Measurements from ENCODE around the gene MPHOSPH6.
"Not testable (repeated sequence)": the region's sequence is repeated elsewhere in the genome, so short reads cannot be mapped to it uniquely, and the experiment has no call there.

Gene MPHOSPH6

GRCh38 chr16:82169861-82170845 is at the start of gene MPHOSPH6:
MPHOSPH6 (minus strand) TSS chr16:82170224; CDS start chr16:82170175, 49 bp downstream.
- Histone ChIP-seq H3K4me3 (ENCODE audit: low read depth in 1 of 2, low read length in 2 of 2) (peak within 1 kb of the TSS; percentile 73 to 81), H3K27ac (ENCODE audit: low read depth, low read length) (peak within 1 kb of the TSS; percentile 84), H3K27me3 (ENCODE audit: control insufficient read depth in 1 of 2, insufficient read depth in 2 of 2, low read length in 2 of 2) (no peaks in the 10 kb centered on the region), H3K36me3 (ENCODE audit: insufficient read depth, low read length) (no peaks in the 10 kb centered on the region), H3K4me1 (ENCODE audit: insufficient read depth, low read length) (peaks cover 10% of the 10 kb centered on the region), H3K9ac (ENCODE audit: low read length) (peak within 1 kb of the TSS; percentile 46), H3K9me3 (ENCODE audit: low read length) (no peaks in the 10 kb centered on the region)

- Histone ChIP-seq H3K4me3 (ENCODE audit: low read depth in 1 of 2, low read length in 2 of 2) (no peak overlapping the region), H3K4me1 (ENCODE audit: insufficient read depth, low read length) (no peaks in the 10 kb centered on the region), H3K9me3 (ENCODE audit: low read length) (no peaks in the 10 kb centered on the region), H3K27me3 (ENCODE audit: control insufficient read depth in 1 of 2, insufficient read depth in 2 of 2, low read length in 2 of 2) (no peaks in the 10 kb centered on the region), H3K27ac (ENCODE audit: low read depth, low read length) (no peak overlapping the region), H3K9ac (ENCODE audit: low read length) (no peak overlapping the region), H3K36me3 (ENCODE audit: insufficient read depth, low read length) (no peaks in the 10 kb centered on the region)
Observed at GRCh38 chr16:82219298-82219697, 49.3 kb upstream of the MPHOSPH6 start.

- not testable (repeated sequence) for H3K36me3 ChIP-seq (ENCODE audit: insufficient read depth, low read length); H3K4me1 ChIP-seq (ENCODE audit: insufficient read depth, low read length); H3K27me3 ChIP-seq (ENCODE audit: control insufficient read depth in 1 of 2, insufficient read depth in 2 of 2, low read length in 2 of 2); H3K4me3 ChIP-seq (ENCODE audit: low read depth in 1 of 2, low read length in 2 of 2); H3K9me3 ChIP-seq (ENCODE audit: low read length); H3K27ac ChIP-seq (ENCODE audit: low read depth, low read length); H3K9ac ChIP-seq (ENCODE audit: low read length)
Observed at GRCh38 chr16:82209314-82209713, 39.3 kb upstream of the MPHOSPH6 start.

GRCh38 chr16:82203198-82203597 is 33.2 kb upstream of the MPHOSPH6 start:
- no peak overlapping the region for H3K4me3 ChIP-seq (ENCODE audit: low read depth in 1 of 2, low read length in 2 of 2)
- no peaks in the 10 kb centered on the region for H3K36me3 ChIP-seq (ENCODE audit: insufficient read depth, low read length)
- H3K9ac ChIP-seq (ENCODE audit: low read length) = no peak overlapping the region
- no peak overlapping the region for H3K27ac ChIP-seq (ENCODE audit: low read depth, low read length)
- H3K4me1 ChIP-seq (ENCODE audit: insufficient read depth, low read length) = peaks cover 34% of the 10 kb centered on the region
- no peaks in the 10 kb centered on the region for H3K9me3 ChIP-seq (ENCODE audit: low read length)
- no peaks in the 10 kb centered on the region for H3K27me3 ChIP-seq (ENCODE audit: control insufficient read depth in 1 of 2, insufficient read depth in 2 of 2, low read length in 2 of 2)

- Histone ChIP-seq H3K36me3 (ENCODE audit: insufficient read depth, low read length) (no peaks in the 10 kb centered on the region), H3K9me3 (ENCODE audit: low read length) (no peaks in the 10 kb centered on the region), H3K9ac (ENCODE audit: low read length) (no peak overlapping the region), H3K4me1 (ENCODE audit: insufficient read depth, low read length) (peaks cover 42% of the 10 kb centered on the region), H3K4me3 (ENCODE audit: low read depth in 1 of 2, low read length in 2 of 2) (no peak overlapping the region), H3K27ac (ENCODE audit: low read depth, low read length) (no peak overlapping the region), H3K27me3 (ENCODE audit: control insufficient read depth in 1 of 2, insufficient read depth in 2 of 2, low read length in 2 of 2) (no peaks in the 10 kb centered on the region)
Observed at GRCh38 chr16:82201926-82202325, 31.9 kb upstream of the MPHOSPH6 start.

GRCh38 chr16:82201351-82201750 is 31.3 kb upstream of the MPHOSPH6 start:
- H3K27ac ChIP-seq (ENCODE audit: low read depth, low read length) = no peak overlapping the region
- H3K9me3 ChIP-seq (ENCODE audit: low read length) = no peaks in the 10 kb centered on the region
- no peaks in the 10 kb centered on the region for H3K27me3 ChIP-seq (ENCODE audit: control insufficient read depth in 1 of 2, insufficient read depth in 2 of 2, low read length in 2 of 2)
- H3K4me1 ChIP-seq (ENCODE audit: insufficient read depth, low read length) = peaks cover 48% of the 10 kb centered on the region
- no peak overlapping the region for H3K9ac ChIP-seq (ENCODE audit: low read length)
- H3K36me3 ChIP-seq (ENCODE audit: insufficient read depth, low read length) = no peaks in the 10 kb centered on the region
- H3K4me3 ChIP-seq (ENCODE audit: low read depth in 1 of 2, low read length in 2 of 2) = no peak overlapping the region

- Histone ChIP-seq H3K27ac (ENCODE audit: low read depth, low read length) (no peak overlapping the region), H3K36me3 (ENCODE audit: insufficient read depth, low read length) (no peaks in the 10 kb centered on the region), H3K4me1 (ENCODE audit: insufficient read depth, low read length) (peaks cover 68% of the 10 kb centered on the region)
Observed at GRCh38 chr16:82199209-82199608, 29.2 kb upstream of the MPHOSPH6 start.

GRCh38 chr16:82197540-82198240 is 27.7 kb upstream of the MPHOSPH6 start:
- no peak overlapping the region for H3K27ac ChIP-seq (ENCODE audit: low read depth, low read length)
- H3K9ac ChIP-seq (ENCODE audit: low read length) = no peak overlapping the region
- no peaks in the 10 kb centered on the region for H3K36me3 ChIP-seq (ENCODE audit: insufficient read depth, low read length)
- no peaks in the 10 kb centered on the region for H3K9me3 ChIP-seq (ENCODE audit: low read length)
- H3K27me3 ChIP-seq (ENCODE audit: control insufficient read depth in 1 of 2, insufficient read depth in 2 of 2, low read length in 2 of 2) = no peaks in the 10 kb centered on the region
- peaks cover 66% of the 10 kb centered on the region for H3K4me1 ChIP-seq (ENCODE audit: insufficient read depth, low read length)
- H3K4me3 ChIP-seq (ENCODE audit: low read depth in 1 of 2, low read length in 2 of 2) = no peak overlapping the region

More at GRCh38 chr16:82199209-82199608, 29.2 kb upstream of the MPHOSPH6 start:
- H3K27me3 ChIP-seq (ENCODE audit: control insufficient read depth in 1 of 2, insufficient read depth in 2 of 2, low read length in 2 of 2) = no peaks in the 10 kb centered on the region
- no peaks in the 10 kb centered on the region for H3K9me3 ChIP-seq (ENCODE audit: low read length)
- H3K4me3 ChIP-seq (ENCODE audit: low read depth in 1 of 2, low read length in 2 of 2) = no peak overlapping the region
- H3K9ac ChIP-seq (ENCODE audit: low read length) = no peak overlapping the region

- H3K27ac ChIP-seq (ENCODE audit: low read depth, low read length) = peak overlapping the region; percentile 12
- no peaks in the 10 kb centered on the region for H3K27me3 ChIP-seq (ENCODE audit: control insufficient read depth in 1 of 2, insufficient read depth in 2 of 2, low read length in 2 of 2)
Observed at GRCh38 chr16:82195917-82196494, 26.0 kb upstream of the MPHOSPH6 start.

GRCh38 chr16:82194086-82194485 is 24.1 kb upstream of the MPHOSPH6 start:
- H3K36me3 ChIP-seq (ENCODE audit: insufficient read depth, low read length) = no peaks in the 10 kb centered on the region
- H3K9ac ChIP-seq (ENCODE audit: low read length) = no peak overlapping the region
- peaks cover 43% of the 10 kb centered on the region for H3K4me1 ChIP-seq (ENCODE audit: insufficient read depth, low read length)
- H3K27me3 ChIP-seq (ENCODE audit: control insufficient read depth in 1 of 2, insufficient read depth in 2 of 2, low read length in 2 of 2) = no peaks in the 10 kb centered on the region
- no peak overlapping the region for H3K4me3 ChIP-seq (ENCODE audit: low read depth in 1 of 2, low read length in 2 of 2)
- no peaks in the 10 kb centered on the region for H3K9me3 ChIP-seq (ENCODE audit: low read length)
- no peak overlapping the region for H3K27ac ChIP-seq (ENCODE audit: low read depth, low read length)

More at GRCh38 chr16:82195917-82196494, 26.0 kb upstream of the MPHOSPH6 start:
- Histone ChIP-seq H3K9me3 (ENCODE audit: low read length) (no peaks in the 10 kb centered on the region), H3K4me3 (ENCODE audit: low read depth in 1 of 2, low read length in 2 of 2) (no peak overlapping the region), H3K9ac (ENCODE audit: low read length) (no peak overlapping the region), H3K4me1 (ENCODE audit: insufficient read depth, low read length) (peaks cover 50% of the 10 kb centered on the region), H3K36me3 (ENCODE audit: insufficient read depth, low read length) (no peaks in the 10 kb centered on the region)

GRCh38 chr16:82192665-82193064 is 22.6 kb upstream of the MPHOSPH6 start:
- Histone ChIP-seq H3K4me3 (ENCODE audit: low read depth in 1 of 2, low read length in 2 of 2) (no peak overlapping the region), H3K4me1 (ENCODE audit: insufficient read depth, low read length) (peaks cover 34% of the 10 kb centered on the region), H3K27ac (ENCODE audit: low read depth, low read length) (no peak overlapping the region), H3K9me3 (ENCODE audit: low read length) (no peaks in the 10 kb centered on the region), H3K36me3 (ENCODE audit: insufficient read depth, low read length) (no peaks in the 10 kb centered on the region), H3K9ac (ENCODE audit: low read length) (no peak overlapping the region), H3K27me3 (ENCODE audit: control insufficient read depth in 1 of 2, insufficient read depth in 2 of 2, low read length in 2 of 2) (no peaks in the 10 kb centered on the region)

Data from muscle layer of colon (tissue), 2 donors.